ENCODE measurements around the gene ZNF423.

Gene ZNF423

DNA sequence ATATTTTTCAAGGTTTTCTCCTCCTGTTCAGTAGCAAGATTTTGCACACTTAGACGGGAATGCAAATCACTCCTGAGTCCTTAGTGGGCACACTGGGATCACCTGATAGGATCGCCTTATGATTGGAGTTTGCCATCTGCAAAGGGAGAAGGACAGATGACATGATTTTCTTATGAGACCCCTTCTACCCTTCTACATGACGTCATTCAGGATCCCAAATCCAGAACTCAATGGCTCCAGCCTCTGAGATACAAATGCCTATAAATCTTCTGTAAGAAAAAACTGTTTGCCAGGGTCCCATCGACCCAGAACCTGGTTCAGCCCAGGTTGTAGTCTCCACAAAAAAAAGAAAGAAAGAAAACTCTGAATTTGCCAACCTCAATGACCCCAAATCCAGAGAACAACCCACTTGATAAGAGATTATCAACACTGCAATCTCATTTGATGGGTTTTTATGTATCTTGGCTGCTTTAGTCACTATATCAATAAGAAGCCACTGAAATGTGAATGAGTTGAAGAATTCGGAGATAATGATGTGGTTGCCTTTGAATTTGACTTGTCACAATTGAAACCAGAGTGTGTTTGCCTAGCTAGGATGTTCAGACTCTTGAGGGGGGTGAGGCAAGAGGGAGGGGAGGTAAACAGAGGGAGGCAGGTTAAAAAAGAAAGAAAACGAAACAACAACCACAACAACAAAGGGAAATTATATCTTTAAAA, 6.7 kb downstream of the ZNF423 start:
- no peak for DNase-seq (ENCODE audit: low read depth, low spot score)

DNA sequence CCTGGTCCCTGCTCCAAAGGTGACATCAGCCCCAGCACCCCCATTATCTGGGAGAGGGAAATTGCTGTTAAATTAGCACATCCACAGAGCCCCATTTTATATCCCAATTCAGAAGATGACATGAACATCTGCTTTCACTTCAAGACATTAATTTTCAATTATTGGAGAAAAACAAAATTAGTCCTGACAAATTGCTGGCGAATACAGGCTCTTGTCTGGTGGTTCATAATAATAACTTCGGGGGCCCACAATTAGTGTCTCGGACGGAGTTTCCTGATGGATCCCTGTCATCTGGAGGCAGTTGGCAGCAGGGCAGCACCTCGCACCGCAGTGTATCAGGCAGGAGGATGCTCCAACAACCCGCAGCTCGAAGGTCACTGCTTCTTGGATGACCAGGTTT, 7.4 kb downstream of the ZNF423 start:
- DNase-seq (ENCODE audit: low read depth, low spot score) = no peak

DNA sequence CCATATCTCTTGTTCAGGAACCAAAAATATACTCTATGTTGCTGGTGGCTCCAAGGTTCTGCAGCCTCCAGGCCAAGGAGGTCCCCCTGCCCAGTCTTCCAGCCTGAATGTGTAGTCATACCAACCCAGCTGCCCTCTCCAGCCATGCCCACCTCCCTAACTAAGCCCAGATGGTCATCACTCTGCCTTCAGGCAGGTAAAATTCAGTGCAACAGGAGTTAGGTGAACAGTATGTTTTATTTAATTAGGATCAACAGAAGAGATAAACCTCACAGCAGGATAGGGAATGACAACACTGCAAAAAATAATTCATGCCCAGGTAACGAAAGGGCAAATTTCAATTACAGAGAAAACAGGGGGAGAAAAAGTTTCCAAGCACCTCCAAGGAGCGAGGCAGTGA, 9.1 kb downstream of the ZNF423 start:
- no peak for DNase-seq (ENCODE audit: low read depth, low spot score)

DNA sequence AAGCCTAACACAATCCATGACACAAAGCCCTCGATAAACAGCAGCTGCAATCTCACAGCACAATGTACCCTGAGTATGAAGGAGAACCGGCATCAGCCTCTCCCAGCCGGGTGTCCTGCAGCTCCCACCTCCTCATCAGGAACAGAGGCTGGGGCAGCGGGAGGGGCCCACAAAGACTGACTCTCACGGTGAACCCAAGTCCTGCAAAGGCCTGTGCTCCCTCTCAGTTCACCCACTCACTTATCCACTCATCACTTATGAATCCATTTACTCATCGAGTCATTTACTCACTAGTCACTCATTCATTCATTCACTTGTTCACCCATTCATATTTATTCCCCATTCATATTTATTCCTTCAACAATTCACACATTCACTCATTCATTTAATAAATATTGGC, 11.6 kb downstream of the ZNF423 start:
- DNase-seq (ENCODE audit: low read depth, low spot score) = no peak

DNA sequence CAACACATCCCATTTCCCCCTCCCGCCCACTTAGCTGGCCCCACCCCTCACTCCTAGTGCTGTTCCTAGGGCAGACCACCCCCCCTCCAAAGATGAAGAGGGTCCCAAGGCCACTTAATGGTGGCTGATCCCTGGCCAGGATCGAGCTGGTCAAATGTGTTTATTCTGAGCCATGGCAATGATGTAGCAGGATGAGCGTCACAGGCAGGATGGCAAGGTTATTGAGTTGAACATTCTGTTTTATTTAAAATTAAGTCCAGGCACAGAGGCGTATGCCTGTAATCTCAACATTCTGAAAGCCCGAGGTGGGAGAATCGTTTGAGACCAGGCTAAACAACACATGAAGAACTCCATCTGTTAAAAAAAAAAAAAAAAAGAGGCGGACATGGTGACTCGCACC, 12.2 kb downstream of the ZNF423 start:
- no peak for DNase-seq (ENCODE audit: low read depth, low spot score)

DNA sequence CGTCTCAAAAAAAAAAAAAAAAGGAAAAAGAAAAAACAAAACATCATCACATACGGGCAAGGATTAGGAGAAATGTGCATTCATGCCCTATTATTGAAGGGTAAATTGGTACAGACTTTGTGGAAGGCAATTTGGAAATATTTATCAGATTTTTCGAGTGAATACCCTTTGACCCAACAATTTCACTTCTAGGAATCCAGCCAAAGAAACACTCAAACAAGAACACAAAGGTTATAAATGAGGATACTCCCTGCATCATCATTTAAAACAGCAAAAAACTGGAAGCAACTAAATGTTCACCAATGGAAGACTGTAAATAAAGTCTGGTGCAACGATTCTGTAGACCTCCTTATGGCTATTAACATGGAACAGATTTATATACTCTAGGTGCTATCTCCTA, 12.9 kb downstream of the ZNF423 start:
- DNase-seq (ENCODE audit: low read depth, low spot score) = no peak

DNA sequence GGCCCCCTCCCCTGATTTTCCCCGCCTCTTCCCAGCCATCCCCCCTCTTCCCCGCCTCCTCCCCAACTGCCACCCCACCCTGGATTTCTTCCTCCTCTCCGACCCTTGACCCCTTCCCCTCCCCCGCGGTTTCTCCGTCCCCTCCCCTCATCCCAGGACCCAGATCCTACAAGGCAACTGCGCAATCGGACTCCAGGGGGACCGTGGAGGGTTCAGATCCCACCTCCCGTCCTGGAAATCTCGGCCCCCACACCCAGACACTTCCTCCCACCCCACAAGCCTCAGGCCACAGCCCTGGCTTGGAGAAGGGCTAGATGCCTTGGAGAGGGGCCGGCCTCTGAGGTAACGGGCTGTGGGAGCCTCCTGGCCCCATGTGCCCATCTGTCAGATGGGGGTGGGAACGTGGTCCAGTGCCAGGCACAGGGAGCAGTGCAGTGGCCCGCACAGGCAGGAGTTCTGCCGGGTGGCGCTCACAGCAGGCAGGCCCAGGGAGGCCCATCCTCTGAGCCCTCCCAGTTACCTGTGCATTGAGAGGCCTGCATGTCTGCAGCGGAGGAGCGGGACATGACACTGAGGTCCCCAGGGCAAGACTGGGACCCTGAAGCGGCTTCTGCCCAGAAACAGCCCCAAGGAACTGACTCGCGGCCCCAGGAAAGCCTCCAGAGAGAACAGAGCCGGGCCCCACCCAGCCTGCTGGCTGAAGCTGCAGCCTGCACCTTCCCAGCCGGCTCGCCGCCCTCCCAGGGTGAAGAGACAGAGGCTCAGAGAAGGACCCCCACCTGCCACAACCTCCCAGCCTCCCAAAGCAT, 16.7 kb downstream of the ZNF423 start:
- no peak for DNase-seq (ENCODE audit: low read depth, low spot score)

DNA sequence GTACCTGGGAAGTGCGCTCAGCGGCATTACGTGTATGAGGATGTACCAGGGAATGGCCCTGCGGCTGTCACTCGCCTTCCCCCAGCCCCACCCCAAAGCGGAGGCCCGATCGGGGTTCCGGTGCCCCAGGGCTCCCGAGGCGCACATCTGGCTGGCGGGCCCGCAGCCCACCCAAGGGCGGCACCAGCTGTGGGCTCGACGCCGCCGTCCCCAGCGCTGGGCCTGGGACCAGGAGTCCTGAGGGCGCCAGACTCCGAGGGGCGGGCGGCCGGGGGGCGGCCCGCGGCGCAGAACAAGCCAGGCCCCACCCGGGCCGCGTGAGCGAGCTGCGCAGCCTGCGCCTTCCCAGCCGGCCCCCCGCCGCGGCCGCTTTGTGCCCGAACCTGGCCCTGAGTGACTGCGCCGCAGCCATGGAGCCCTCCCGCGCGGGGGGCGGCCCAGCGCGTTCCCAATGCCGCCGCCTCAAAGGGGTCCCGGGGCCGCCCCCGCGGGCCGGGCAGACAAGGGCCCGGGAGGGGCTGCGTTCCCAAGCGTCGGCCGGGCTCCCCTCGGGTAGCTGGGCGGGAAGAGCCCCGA, 17.4 kb downstream of the ZNF423 start:
- DNase-seq (ENCODE audit: low read depth, low spot score) = no peak

DNA sequence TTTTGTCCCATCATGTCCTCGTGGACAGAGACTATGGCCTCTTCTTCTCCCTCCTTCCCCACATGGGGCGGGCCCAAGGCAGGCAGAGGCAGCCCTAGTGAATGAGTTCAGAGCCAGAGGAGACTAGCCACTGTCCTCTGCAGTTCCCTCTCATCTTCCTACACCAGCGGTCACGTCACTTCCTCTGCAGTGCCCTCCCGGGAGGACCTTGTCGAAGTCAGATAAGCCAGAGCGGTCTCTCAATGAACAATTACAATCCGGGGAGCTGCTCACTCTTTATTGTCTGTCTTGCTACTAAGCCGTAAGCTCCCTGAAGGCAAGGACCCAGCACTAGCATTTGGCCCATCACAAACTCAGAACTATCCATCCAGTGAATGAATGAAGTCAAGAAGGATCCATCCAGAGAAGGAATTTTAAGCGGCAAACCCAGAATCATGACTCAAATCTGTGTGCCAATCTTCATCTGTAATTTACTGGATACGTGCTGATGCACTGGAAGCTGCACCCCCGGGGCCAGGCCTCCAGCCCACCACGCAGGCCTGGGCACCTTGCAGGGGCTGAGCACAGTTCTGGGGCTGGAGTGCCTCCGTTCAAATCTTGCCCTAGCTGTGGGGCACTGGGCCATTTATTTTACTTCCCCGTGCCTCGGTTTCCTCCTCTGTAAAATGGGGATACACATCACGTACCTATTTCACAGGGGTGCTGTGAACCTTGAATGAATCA, 18.1 kb downstream of the ZNF423 start:
- DNase-seq (ENCODE audit: low read depth, low spot score) = no peak

DNA sequence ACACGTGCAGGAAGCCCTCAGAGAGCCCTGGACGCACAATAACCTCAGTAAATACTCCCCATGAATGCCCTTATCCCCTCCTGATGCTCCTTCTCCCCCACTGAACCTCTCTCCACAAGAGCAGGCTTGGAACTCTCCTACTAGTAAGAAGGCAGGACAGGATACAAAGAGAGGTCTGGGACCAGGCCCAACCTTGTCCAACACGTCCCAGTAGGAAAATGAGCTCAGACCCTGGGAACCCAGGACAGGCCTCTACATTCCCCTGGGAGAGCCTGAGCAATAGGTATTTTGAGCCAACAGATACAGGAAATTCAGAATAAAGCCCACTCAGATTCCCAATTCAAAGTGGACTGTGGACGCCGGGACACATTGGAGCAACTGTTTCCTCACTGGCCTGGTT, 19.2 kb downstream of the ZNF423 start:
- DNase-seq (ENCODE audit: low read depth, low spot score) = no peak

DNA sequence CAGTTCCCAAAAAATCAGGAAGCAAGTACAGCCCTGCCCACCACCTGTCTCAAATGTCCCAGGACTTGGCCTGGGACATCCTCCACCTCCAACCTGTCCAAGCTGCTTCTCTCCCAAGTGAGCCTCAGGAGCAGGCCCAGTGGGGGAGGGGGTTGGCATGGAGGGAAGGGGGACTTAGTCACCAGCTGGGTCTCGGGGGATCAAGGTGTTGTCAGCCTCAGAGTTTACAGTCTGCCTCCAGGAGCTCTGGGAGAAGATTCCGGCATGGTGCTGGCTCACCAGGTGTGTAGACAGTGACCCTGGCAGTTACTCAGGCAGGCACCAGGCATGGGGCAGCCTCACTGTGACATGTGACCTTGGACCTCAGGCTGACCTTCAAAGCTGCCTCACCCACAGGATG, 19.7 kb downstream of the ZNF423 start:
- DNase-seq (ENCODE audit: low read depth, low spot score) = no peak

DNA sequence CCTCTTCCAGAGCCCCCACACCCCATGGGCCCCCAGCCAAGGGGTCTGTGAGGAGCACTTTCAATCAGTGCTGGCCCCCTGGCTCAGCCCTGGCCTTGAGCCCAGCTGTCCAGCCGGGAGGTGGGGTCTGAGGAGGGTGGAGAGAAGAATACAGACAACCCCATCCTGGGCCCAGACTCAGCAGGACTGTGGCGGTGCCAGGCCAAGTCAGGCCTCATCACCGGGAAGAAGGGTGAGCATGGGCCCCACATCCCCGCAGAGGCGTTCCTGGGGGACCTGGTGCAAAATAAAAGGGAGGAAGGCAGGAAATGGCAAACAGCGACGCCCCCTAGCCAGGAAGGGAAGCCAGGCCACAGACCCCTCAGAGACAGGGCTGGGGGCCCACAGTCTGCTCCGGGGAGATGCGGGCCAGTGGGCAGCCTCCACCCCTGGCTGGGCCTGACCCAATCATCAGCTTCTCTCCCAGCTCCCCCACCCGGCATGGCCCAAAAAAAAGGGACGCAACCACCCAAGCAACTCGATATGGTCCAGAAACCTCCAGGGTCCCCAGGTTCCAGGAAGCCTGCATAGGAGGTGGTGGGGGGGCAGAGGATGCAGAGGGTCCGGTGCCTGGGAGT, 20.6 kb downstream of the ZNF423 start:
- DNase-seq (ENCODE audit: low read depth, low spot score) = no peak

DNA sequence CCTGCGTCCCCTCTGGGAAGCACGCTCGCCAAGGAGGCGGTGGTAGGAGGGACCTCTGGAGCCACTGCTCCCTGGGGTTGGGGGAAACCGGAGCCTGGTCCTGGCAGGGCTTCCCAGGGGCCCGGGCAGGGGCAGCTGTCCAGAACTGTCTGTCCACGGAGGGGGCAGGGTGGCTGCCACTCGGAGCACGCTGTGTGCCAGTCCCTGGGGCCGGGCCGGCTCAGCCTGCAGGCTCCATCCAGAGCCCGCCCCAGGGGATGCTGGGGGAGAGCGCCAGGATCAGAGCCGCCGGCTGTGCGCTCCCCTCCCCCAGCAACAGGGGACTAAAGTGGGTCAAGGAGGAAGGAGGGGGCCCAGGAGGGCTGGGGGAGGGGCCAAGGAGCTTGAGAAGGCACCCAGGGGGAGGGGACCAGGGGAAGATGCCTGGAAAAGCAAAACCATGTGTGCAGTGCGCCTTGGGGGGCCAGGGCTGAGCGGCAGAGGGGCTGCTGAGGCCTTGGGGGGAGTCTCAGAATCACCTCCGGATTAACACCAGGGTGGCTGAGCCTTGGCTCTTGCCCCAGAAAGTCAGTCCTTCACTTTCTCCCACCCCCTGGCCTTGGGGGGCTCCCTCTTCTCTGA, 21.3 kb downstream of the ZNF423 start:
- DNase-seq (ENCODE audit: low read depth, low spot score) = peak; percentile 58

DNA sequence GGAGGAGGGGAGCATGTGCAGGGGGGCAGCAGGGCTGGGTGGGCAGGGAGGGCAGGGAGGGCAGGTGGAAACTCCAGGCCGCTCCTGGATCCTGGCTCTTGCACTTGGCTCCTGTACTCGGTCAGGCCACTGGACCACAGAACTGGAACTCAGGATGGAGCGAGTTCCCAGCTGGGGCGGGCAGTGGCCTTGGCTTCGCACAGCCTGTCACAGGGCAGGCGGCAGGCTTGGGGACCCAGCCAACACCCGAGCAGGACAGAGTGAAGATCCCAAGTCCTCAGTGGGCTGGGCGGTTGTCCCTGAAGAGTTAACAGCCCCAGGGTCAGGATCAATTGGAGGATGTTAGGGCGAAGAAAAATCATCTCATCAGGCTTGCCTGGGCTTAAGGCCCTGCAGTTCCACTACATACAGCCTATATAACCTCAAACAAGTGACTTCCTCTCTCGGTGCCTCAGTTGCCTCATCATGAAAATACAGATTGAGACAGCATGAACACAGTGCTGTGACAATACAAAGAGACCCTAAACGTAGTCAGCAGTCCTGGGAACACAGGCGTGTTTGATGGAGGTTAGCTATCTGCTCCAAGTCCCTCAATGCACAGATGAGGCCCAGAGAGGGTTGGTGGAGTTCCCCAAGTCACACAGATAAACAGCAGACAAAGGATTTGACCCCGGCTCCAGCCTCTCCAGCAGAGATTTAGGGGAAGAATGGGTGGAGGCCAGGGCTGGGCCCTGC, 21.9 kb downstream of the ZNF423 start:
- no peak for DNase-seq (ENCODE audit: low read depth, low spot score)

DNA sequence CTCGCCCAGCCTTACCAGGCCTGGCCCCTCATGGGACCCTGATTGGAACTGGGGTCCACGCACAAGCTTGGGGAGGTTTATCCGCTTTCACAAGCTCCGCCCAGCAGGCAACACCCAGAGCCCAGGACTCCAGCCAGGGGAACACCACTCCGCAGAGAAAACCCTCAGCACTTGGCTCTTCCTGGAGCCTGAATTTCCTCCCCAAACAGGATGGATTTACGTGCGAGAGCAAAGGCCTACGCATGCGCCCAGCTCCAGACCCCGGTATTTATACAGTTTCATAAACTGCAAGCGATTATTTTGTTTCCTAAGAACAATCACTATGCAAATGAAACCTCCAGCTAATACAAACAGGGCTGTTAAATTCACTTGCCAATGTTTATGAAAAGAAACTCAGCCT, 22.8 kb downstream of the ZNF423 start:
- DNase-seq (ENCODE audit: low read depth, low spot score) = no peak

DNA sequence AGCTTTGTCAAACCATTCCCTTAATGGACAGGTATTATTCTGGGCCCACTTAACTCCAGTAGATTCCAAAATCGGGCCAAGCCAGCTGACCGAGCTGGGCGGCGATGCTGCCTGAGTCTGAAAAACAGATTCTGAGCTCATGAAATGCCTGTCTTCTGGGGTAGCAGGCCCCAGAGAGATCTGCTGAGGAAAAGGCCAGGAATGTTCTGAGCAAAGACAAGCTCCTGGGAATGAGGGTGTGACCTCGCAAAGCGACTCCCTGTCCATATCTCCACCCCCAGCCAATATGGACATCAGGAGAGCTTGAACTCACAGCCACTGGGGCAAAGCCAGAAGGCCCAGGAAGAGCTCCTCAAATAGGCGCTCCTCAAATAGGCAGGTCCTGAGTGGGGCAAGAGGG, 23.7 kb downstream of the ZNF423 start:
- DNase-seq (ENCODE audit: low read depth, low spot score) = no peak

DNA sequence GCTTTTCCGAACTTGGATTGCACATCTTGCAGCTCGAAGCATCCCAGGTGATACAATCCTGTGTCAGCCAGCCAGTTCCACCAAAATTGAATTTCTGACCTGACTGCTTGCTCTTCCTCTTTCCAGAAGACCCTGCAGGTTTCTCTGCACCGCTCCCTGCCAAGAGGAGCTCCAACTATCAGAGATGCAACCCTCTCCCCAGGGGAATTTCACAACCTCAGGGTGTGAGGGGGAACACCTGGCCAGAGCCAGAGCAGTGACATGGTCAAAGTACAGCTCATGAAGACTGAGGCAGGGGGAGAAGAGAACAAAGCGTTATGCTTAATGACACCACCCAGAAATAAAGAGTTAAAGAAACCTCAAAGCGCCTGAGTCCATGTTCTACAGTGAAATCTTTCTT, 25.0 kb downstream of the ZNF423 start:
- no peak for DNase-seq (ENCODE audit: low read depth, low spot score)

DNA sequence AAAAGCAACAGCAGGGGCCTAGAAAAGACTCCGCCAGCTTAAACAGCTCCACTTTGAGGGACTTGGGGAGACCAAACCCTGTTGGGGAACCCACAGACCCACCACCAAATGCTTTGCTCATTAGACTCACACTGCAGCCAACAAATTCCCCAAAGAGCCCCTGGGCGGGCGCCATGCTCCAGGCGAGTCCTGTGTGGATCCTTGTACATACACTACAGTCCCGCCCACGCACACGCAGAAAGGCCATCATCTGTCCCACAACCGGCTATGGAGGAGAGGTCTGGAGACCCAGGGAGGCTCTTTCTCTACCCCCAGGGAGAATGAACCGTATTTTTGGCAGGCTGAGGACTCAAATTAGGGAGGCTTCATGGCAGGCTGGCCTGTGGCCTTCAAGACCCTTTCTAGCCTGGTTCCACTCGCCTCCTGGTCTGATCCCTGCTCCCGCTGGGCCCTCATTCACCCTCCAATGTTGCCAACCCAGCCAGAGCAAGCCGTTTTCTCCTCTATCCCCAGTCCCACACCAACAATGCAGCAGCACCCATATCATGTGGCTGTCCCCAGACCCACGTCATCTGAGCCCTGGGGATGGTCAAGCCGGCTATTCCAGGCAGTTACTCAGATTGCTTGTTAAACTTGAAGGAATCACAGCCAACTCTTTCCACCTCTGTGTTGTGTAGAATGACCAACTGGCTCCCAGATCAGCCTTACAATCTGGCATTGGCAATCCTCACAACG, 27.2 kb downstream of the ZNF423 start:
- no peak for DNase-seq (ENCODE audit: low read depth, low spot score)

DNA sequence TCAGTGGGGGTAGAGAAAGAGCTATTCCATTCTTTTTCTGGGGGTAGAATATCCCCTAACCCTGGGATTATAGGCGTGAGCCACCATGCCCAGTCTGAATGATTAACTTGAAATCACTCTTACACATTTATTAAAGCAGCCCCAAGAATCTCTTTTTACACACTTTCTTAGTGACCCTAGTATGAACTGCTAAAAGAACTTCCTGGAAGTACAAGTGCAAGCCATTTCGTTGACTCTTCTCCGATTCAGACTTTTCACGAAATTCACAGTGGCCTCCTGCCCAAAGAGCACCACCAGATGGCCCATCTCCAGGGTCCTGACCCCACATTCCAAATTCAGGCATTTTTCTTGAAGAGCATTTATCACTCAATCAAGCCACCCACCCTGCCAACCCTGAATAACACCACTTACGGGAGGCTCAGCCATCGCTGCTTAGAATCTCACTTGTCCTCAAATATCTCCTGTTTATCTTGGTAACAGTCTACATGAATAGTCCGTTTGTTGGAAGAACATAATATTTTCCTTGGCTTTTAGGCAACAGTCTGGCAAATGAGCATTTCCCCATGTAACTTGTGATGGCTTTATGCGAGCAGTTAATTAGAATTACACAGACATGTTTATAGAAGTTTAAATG, 28.0 kb downstream of the ZNF423 start:
- no peak for DNase-seq (ENCODE audit: low read depth, low spot score)

DNA sequence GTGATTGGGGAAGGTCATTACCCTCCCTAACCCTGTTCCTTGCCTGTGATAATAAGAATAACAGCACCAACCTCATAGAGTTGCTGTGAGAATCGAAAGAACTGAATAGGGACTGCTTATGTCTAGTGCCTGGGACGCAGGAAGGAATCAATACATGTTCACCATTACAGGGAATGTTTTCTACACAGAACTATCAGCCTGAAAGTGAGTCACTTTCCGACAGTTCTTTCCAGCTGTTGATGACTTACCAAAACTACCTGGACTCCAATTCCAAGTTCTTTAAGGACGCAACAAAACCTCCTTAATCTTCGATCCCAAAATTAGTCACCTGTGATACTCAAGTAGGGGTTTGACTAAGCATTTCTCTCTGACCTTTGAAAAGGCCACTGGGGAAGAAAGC, 29.4 kb downstream of the ZNF423 start:
- no peak for DNase-seq (ENCODE audit: low read depth, low spot score)
